DOHH2 (cell line): ENCODE results near the gene CWC15.
"Not testable (repeated sequence)": the region's sequence is repeated elsewhere in the genome, so short reads cannot be mapped to it uniquely, and the experiment has no call there.

Source experiments
- H3F3A ChIP-seq: fragments of 200-600 bp; sonication (generic), shearing (Covaris generic); 2 replicates; pipeline ENCODE4 v1.6.0; 2016; ENCODE audit warnings: antibody characterized with exemption, mild to moderate bottlenecking; ENCODE audit not compliant: control insufficient read depth, insufficient read depth
- H3K27ac ChIP-seq: fragments of 200-600 bp; sonication (generic); 2 replicates; pipeline ENCODE4 v1.5.1; 2014; ENCODE audit warnings: low read depth, mild to moderate bottlenecking, low read length, moderate library complexity
- H3K27me3 ChIP-seq: fragments of 200-600 bp; sonication (generic); 2 replicates; pipeline ENCODE4 v1.6.1; 2014; ENCODE audit warnings: mild to moderate bottlenecking, low read length, mixed read lengths; ENCODE audit not compliant: control insufficient read depth
- H3K36me3 ChIP-seq: fragments of 200-600 bp; sonication (generic); 2 replicates; pipeline ENCODE4 v1.6.1; 2014; ENCODE audit warnings: mild to moderate bottlenecking, low read length, moderate library complexity, mixed read lengths; ENCODE audit not compliant: control insufficient read depth
- H3K4me1 ChIP-seq: fragments of 200-600 bp; sonication (generic); 2 replicates; pipeline ENCODE4 v1.6.1; 2014; ENCODE audit warnings: mild to moderate bottlenecking, low read length, mixed read lengths; ENCODE audit not compliant: control insufficient read depth
- H3K4me2 ChIP-seq: fragments of 200-600 bp; sonication (generic); 2 replicates; pipeline ENCODE4 v1.6.0; 2014; ENCODE audit warnings: mild to moderate bottlenecking, low read length, moderate library complexity
- H3K4me3 ChIP-seq: fragments of 200-600 bp; sonication (generic); 2 replicates; pipeline ENCODE4 v1.5.1; 2014; ENCODE audit warnings: mild to moderate bottlenecking, low read length, mixed read lengths
- H3K79me2 ChIP-seq: fragments of 200-600 bp; sonication (generic); 2 replicates; pipeline ENCODE4 v1.6.1; 2014; ENCODE audit warnings: mild to moderate bottlenecking, low read length, mixed read lengths; ENCODE audit not compliant: control insufficient read depth
- H3K9me2 ChIP-seq: fragments of 200-600 bp; sonication (generic); replicated peaks from 2 replicates; pipeline ENCODE4 v1.6.1; 2014; ENCODE audit warnings: mild to moderate bottlenecking, low read length, mixed read lengths; ENCODE audit not compliant: control insufficient read depth
- H3K9me3 ChIP-seq: fragments of 200-600 bp; sonication (generic); 2 replicates; pipeline ENCODE4 v1.6.1; 2014; ENCODE audit warnings: antibody characterized with exemption, low read length, mixed read lengths; ENCODE audit not compliant: control insufficient read depth, insufficient read depth
- H4K20me1 ChIP-seq: fragments of 200-600 bp; sonication (generic); 2 replicates; pipeline ENCODE4 v1.6.0; 2014; ENCODE audit warnings: low read depth, mild to moderate bottlenecking, antibody characterized with exemption, low read length, moderate library complexity; ENCODE audit not compliant: control insufficient read depth, insufficient read depth
- CTCF ChIP-seq: fragments of 200-600 bp; sonication (generic); IDR thresholded peaks from one replicate; pipeline ENCODE4 v1.5.1; 2014; ENCODE audit warnings: antibody characterized with exemption, mild to moderate bottlenecking, low read depth, low read length; ENCODE audit not compliant: poor library complexity, severe bottlenecking
- EZH2phosphoT487 ChIP-seq: fragments of 200-600 bp; sonication (generic); IDR thresholded peaks from 2 replicates; pipeline ENCODE4 v1.6.1; 2017; ENCODE audit warnings: borderline replicate concordance, mild to moderate bottlenecking, antibody characterized with exemption, low read length, moderate library complexity, mixed read lengths

Gene CWC15

GRCh38 chr11:94934362-94934761 is 39.0 kb downstream of the CWC15 start:
- H3K4me1 ChIP-seq, result no peaks in the 10 kb centered on the region
- no peaks in the 10 kb centered on the region for H3K9me3 ChIP-seq
- H3K36me3 ChIP-seq, result no peaks in the 10 kb centered on the region
- peaks cover 4% of the 10 kb centered on the region for H3K27me3 ChIP-seq
- H3K79me2 ChIP-seq, result no peaks in the 10 kb centered on the region
- no peaks in the 10 kb centered on the region for H3K9me2 ChIP-seq
- H3K4me2 ChIP-seq, result no peak overlapping the region
- H3K27ac ChIP-seq, result no peak overlapping the region
- H3F3A ChIP-seq, result no peaks in the 10 kb centered on the region
- no peak overlapping the region for H3K4me3 ChIP-seq
- no peak for TF ChIP-seq EZH2phosphoT487
- no peak for TF ChIP-seq CTCF
- no peaks in the 10 kb centered on the region for H4K20me1 ChIP-seq

GRCh38 chr11:94933223-94934130 is 39.9 kb downstream of the CWC15 start:
- Histone ChIP-seq H3F3A (no peaks in the 10 kb centered on the region), H3K4me1 (no peaks in the 10 kb centered on the region), H3K4me2 (no peak overlapping the region), H3K27me3 (peaks cover 3% of the 10 kb centered on the region), H3K27ac (no peak overlapping the region), H3K9me2 (no peaks in the 10 kb centered on the region), H3K36me3 (no peaks in the 10 kb centered on the region), H4K20me1 (no peaks in the 10 kb centered on the region), H3K4me3 (no peak overlapping the region), H3K79me2 (no peaks in the 10 kb centered on the region), H3K9me3 (no peaks in the 10 kb centered on the region)
- TF ChIP-seq CTCF (no peak), EZH2phosphoT487 (no peak)

- H3K4me2 ChIP-seq, result no peak overlapping the region
- TF ChIP-seq EZH2phosphoT487 (no peak), CTCF (no peak)
Observed at GRCh38 chr11:94932503-94932902, 40.9 kb downstream of the CWC15 start.

GRCh38 chr11:94932072-94932471 is 41.3 kb downstream of the CWC15 start:
- H3K27ac ChIP-seq, H3K4me2 ChIP-seq, H4K20me1 ChIP-seq, H3K9me2 ChIP-seq, H3K36me3 ChIP-seq, H3K9me3 ChIP-seq, H3K4me3 ChIP-seq, H3K27me3 ChIP-seq, H3K4me1 ChIP-seq, H3F3A ChIP-seq, H3K79me2 ChIP-seq: not testable (repeated sequence)

More at GRCh38 chr11:94932503-94932902, 40.9 kb downstream of the CWC15 start:
- no peaks in the 10 kb centered on the region for H3K9me3 ChIP-seq
- no peaks in the 10 kb centered on the region for H3F3A ChIP-seq
- no peak overlapping the region for H3K27ac ChIP-seq
- H3K27me3 ChIP-seq, result peaks cover 3% of the 10 kb centered on the region
- no peaks in the 10 kb centered on the region for H3K4me1 ChIP-seq
- no peaks in the 10 kb centered on the region for H3K36me3 ChIP-seq
- H3K4me3 ChIP-seq, result no peak overlapping the region
- no peaks in the 10 kb centered on the region for H3K79me2 ChIP-seq
- no peaks in the 10 kb centered on the region for H4K20me1 ChIP-seq
- H3K9me2 ChIP-seq, result no peaks in the 10 kb centered on the region
